ENCODE results near the gene GABPB2. TPM values are rescaled to one million over a fixed set of nuclear protein-coding genes. Genes with fewer than 3 reads are reported as not detected.

Gene GABPB2
- total and polyA plus RNA-seq, 2 of the 13 experiments (the other 11 are each of a cell fraction or from before 2014, with no cell fraction given): 0.09 TPM; not detected in 1

GRCh38 chr1:151165738-151166504 lies 95.4 kb downstream of the GABPB2 start, which contains the start of the genes LYSMD1 and SCNM1 (continued):
- TF ChIP-seq, protein P1, sequence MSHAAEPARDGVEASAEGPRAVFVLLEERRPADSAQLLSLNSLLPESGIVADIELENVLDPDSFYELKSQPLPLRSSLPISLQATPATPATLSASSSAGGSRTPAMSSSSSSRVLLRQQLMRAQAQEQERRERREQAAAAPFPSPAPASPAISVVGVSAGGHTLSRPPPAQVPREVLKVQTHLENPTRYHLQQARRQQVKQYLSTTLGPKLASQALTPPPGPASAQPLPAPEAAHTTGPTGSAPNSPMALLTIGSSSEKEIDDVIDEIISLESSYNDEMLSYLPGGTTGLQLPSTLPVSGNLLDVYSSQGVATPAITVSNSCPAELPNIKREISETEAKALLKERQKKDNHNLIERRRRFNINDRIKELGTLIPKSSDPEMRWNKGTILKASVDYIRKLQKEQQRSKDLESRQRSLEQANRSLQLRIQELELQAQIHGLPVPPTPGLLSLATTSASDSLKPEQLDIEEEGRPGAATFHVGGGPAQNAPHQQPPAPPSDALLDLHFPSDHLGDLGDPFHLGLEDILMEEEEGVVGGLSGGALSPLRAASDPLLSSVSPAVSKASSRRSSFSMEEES (CRISPR knock-in tag; IDR thresholded peaks at IDR 0.05): no peak; the same call in none of the 2 replicates
- peak; percentile 79 for TF ChIP-seq SP4 (CRISPR knock-in tag; IDR thresholded peaks at IDR 0.05)
- no peak for TF ChIP-seq ZNF660 (CRISPR knock-in tag; IDR thresholded peaks at IDR 0.05; ENCODE audit: borderline replicate concordance, low read depth)
- TF ChIP-seq KMT2A (CRISPR knock-in tag; IDR thresholded peaks at IDR 0.05): peak; percentile 78; the same call in 1 of the 2 replicates
- TF ChIP-seq RORA (CRISPR knock-in tag; IDR thresholded peaks at IDR 0.05): no peak
- peak; percentile 98 for TF ChIP-seq GATAD1 (CRISPR knock-in tag; IDR thresholded peaks at IDR 0.05)
- TF ChIP-seq ZNF619 (CRISPR knock-in tag; IDR thresholded peaks at IDR 0.05): no peak
- TF ChIP-seq NCOR1 (IDR thresholded peaks at IDR 0.05; ENCODE audit: borderline replicate concordance, low read length): no peak; the same call in 1 of the 2 replicates
- TF ChIP-seq SETDB1 (CRISPR knock-in tag; IDR thresholded peaks at IDR 0.05; ENCODE audit: borderline replicate concordance): no peak
- TF ChIP-seq SALL2 (CRISPR knock-in tag; IDR thresholded peaks at IDR 0.05): peak; percentile 97
- TF ChIP-seq DBP (CRISPR knock-in tag; IDR thresholded peaks at IDR 0.05; ENCODE audit: not compliant biosample characterization): no peak
- TF ChIP-seq KDM2A (CRISPR knock-in tag; IDR thresholded peaks at IDR 0.05; ENCODE audit: borderline replicate concordance, low read depth): peak; percentile 91
- TF ChIP-seq ZNF691 (CRISPR knock-in tag; IDR thresholded peaks at IDR 0.05; ENCODE audit: borderline replicate concordance, low read depth): 0 out of 2 replicates have a peak, but pooled peaks have one; percentile 26
- peak; percentile 83; the same call in 1 of the 2 replicates for TF ChIP-seq ZNF124 (CRISPR knock-in tag; IDR thresholded peaks at IDR 0.05)
- peak; percentile 98 for TF ChIP-seq ZNF513 (CRISPR knock-in tag; conservative IDR thresholded peaks at IDR 0.05)
- TF ChIP-seq ZIK1 (CRISPR knock-in tag; IDR thresholded peaks at IDR 0.05; ENCODE audit: borderline replicate concordance, low read depth): no peak; the same call in 1 of the 2 replicates
- TF ChIP-seq PRDM4 (CRISPR knock-in tag; IDR thresholded peaks at IDR 0.05; ENCODE audit: borderline replicate concordance): no peak
- peak; percentile 66; the same call in 1 of the 2 replicates for TF ChIP-seq SP140L (CRISPR knock-in tag; IDR thresholded peaks at IDR 0.05; ENCODE audit: borderline replicate concordance)
- peak; percentile 96 for TF ChIP-seq SIN3A (IDR thresholded peaks at IDR 0.05; ENCODE audit: borderline replicate concordance, low read depth, low read length)
- no peak for TF ChIP-seq ATM (IDR thresholded peaks at IDR 0.05; ENCODE audit: borderline replicate concordance)
- no peak for TF ChIP-seq ZNF576 (CRISPR knock-in tag; IDR thresholded peaks at IDR 0.05)
